GM18520 (cell line): ENCODE results near the gene ERBB4.
A peak's percentile ranks its signal among the peaks of the same experiment; 100 is the strongest.

Experiments
- ATAC-seq: cut with Tn5 transposase; IDR thresholded peaks from one replicate; pipeline ENCODE4 v1.9.1; 2021; ENCODE audit not compliant: unreplicated experiment

ERBB4 gene

GRCh38 chr2:211380041-211380440, 1158.6 kb downstream of the ERBB4 start:
- ATAC-seq = no peak

GRCh38 chr2:211376410-211376809, 1162.2 kb downstream of the ERBB4 start:
- ATAC-seq = peak; percentile 40

- no peak for ATAC-seq
Measured at GRCh38 chr2:211373203-211373602, 1165.4 kb downstream of the ERBB4 start.

GRCh38 chr2:211371465-211371864, 1167.1 kb downstream of the ERBB4 start:
- ATAC-seq = no peak

- no peak for ATAC-seq
Measured at GRCh38 chr2:211368467-211368866, 1170.1 kb downstream of the ERBB4 start.

GRCh38 chr2:211367711-211368110, 1170.9 kb downstream of the ERBB4 start:
- peak; percentile 100 for ATAC-seq

GRCh38 chr2:211367293-211367692, 1171.3 kb downstream of the ERBB4 start:
- no peak for ATAC-seq

GRCh38 chr2:211364911-211365310, 1173.7 kb downstream of the ERBB4 start:
- no peak for ATAC-seq

- ATAC-seq = no peak
Measured at GRCh38 chr2:211361383-211361782, 1177.2 kb downstream of the ERBB4 start.

- no peak for ATAC-seq
Measured at GRCh38 chr2:211359347-211359746, 1179.3 kb downstream of the ERBB4 start.

- ATAC-seq = no peak
Measured at GRCh38 chr2:211358504-211358903, 1180.1 kb downstream of the ERBB4 start.

- no peak for ATAC-seq
Measured at GRCh38 chr2:211354481-211354880, 1184.1 kb downstream of the ERBB4 start.

GRCh38 chr2:211351987-211352386, 1186.6 kb downstream of the ERBB4 start:
- ATAC-seq = no peak

GRCh38 chr2:211349031-211349430, 1189.6 kb downstream of the ERBB4 start:
- ATAC-seq = no peak

GRCh38 chr2:211347328-211347727, 1191.3 kb downstream of the ERBB4 start:
- ATAC-seq = no peak

GRCh38 chr2:211344289-211344688, 1194.3 kb downstream of the ERBB4 start:
- no peak for ATAC-seq

GRCh38 chr2:211333377-211333776, 1205.2 kb downstream of the ERBB4 start:
- no peak for ATAC-seq

- ATAC-seq = no peak
Measured at GRCh38 chr2:211331736-211332135, 1206.9 kb downstream of the ERBB4 start.

GRCh38 chr2:211329882-211330281, 1208.7 kb downstream of the ERBB4 start:
- no peak for ATAC-seq

- ATAC-seq = no peak
Measured at GRCh38 chr2:211329421-211329820, 1209.2 kb downstream of the ERBB4 start.

- no peak for ATAC-seq
Measured at GRCh38 chr2:211328126-211328525, 1210.5 kb downstream of the ERBB4 start.
